ENCODE results near the gene TRMO. TPM values are rescaled to one million over a fixed set of nuclear protein-coding genes. Genes with fewer than 3 reads are reported as not detected.

Gene TRMO
- total RNA-seq, 1 donor from 2014 or later = 27.7 TPM

- no peaks in the 10 kb centered on the region for H3K9me3 ChIP-seq
- intact Hi-C loops (cut with DNase I) = no loop called here
Observed at GRCh38 chr9:97895695-97896332, 26.5 kb downstream of the TRMO start.

GRCh38 chr9:97895211-97895610 is 27.1 kb downstream of the TRMO start:
- Histone ChIP-seq H3K27ac (no peak overlapping the region), H3K9me3 (no peaks in the 10 kb centered on the region), H3K27me3 (no peaks in the 10 kb centered on the region), H3K4me3 (no peak overlapping the region), H3K4me1 (peaks cover 4% of the 10 kb centered on the region), H3K36me3 (no peaks in the 10 kb centered on the region)
- intact Hi-C loops (cut with DNase I) = no loop called here
- TF ChIP-seq CTCF (IDR thresholded peaks at IDR 0.05) (no peak), POLR2AphosphoS5 (IDR thresholded peaks at IDR 0.05; ENCODE audit: insufficient read depth in 1 of 2, low read depth in 1 of 2) (no peak), POLR2A (IDR thresholded peaks at IDR 0.05) (no peak)
- no peak for DNase-seq (ENCODE audit: extremely low spot score in 2 of 2)

More at GRCh38 chr9:97895695-97896332, 26.5 kb downstream of the TRMO start:
- Histone ChIP-seq H3K27ac (no peak overlapping the region), H3K4me1 (peaks cover 10% of the 10 kb centered on the region), H3K36me3 (no peaks in the 10 kb centered on the region), H3K27me3 (no peaks in the 10 kb centered on the region), H3K4me3 (no peak overlapping the region)
- TF ChIP-seq CTCF (IDR thresholded peaks at IDR 0.05) (no peak), POLR2A (IDR thresholded peaks at IDR 0.05) (no peak), POLR2AphosphoS5 (IDR thresholded peaks at IDR 0.05; ENCODE audit: insufficient read depth in 1 of 2, low read depth in 1 of 2) (no peak)
- DNase-seq (ENCODE audit: extremely low spot score in 2 of 2) = no peak

- Histone ChIP-seq H3K9me3 (no peaks in the 10 kb centered on the region), H3K4me3 (no peak overlapping the region), H3K27me3 (no peaks in the 10 kb centered on the region), H3K36me3 (no peaks in the 10 kb centered on the region), H3K27ac (no peak overlapping the region), H3K4me1 (no peaks in the 10 kb centered on the region)
- DNase-seq (ENCODE audit: extremely low spot score in 2 of 2) = no peak
- intact Hi-C loops (cut with DNase I) = no loop called here
- TF ChIP-seq POLR2AphosphoS5 (IDR thresholded peaks at IDR 0.05; ENCODE audit: insufficient read depth in 1 of 2, low read depth in 1 of 2) (no peak), POLR2A (IDR thresholded peaks at IDR 0.05) (no peak), CTCF (IDR thresholded peaks at IDR 0.05) (no peak)
Observed at GRCh38 chr9:97892421-97892820, 29.9 kb downstream of the TRMO start.

- no peak overlapping the region for H3K27ac ChIP-seq
- no peaks in the 10 kb centered on the region for H3K9me3 ChIP-seq
- TF ChIP-seq POLR2A (IDR thresholded peaks at IDR 0.05) = no peak
- no peak for TF ChIP-seq CTCF (IDR thresholded peaks at IDR 0.05)
- TF ChIP-seq POLR2AphosphoS5 (IDR thresholded peaks at IDR 0.05; ENCODE audit: insufficient read depth in 1 of 2, low read depth in 1 of 2) = no peak
- H3K36me3 ChIP-seq = no peaks in the 10 kb centered on the region
- no peaks in the 10 kb centered on the region for H3K4me1 ChIP-seq
- H3K4me3 ChIP-seq = no peak overlapping the region
- no peaks in the 10 kb centered on the region for H3K27me3 ChIP-seq
- intact Hi-C loops (cut with DNase I) = no loop called here
- DNase-seq (ENCODE audit: extremely low spot score in 2 of 2) = no peak
Observed at GRCh38 chr9:97891736-97892135, 30.6 kb downstream of the TRMO start.

All from vagina (tissue), 2 donors.